ENCODE results near the gene PTGFRN.

- TF ChIP-seq, protein P1, sequence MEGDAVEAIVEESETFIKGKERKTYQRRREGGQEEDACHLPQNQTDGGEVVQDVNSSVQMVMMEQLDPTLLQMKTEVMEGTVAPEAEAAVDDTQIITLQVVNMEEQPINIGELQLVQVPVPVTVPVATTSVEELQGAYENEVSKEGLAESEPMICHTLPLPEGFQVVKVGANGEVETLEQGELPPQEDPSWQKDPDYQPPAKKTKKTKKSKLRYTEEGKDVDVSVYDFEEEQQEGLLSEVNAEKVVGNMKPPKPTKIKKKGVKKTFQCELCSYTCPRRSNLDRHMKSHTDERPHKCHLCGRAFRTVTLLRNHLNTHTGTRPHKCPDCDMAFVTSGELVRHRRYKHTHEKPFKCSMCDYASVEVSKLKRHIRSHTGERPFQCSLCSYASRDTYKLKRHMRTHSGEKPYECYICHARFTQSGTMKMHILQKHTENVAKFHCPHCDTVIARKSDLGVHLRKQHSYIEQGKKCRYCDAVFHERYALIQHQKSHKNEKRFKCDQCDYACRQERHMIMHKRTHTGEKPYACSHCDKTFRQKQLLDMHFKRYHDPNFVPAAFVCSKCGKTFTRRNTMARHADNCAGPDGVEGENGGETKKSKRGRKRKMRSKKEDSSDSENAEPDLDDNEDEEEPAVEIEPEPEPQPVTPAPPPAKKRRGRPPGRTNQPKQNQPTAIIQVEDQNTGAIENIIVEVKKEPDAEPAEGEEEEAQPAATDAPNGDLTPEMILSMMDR (conservative IDR thresholded peaks at IDR 0.05; ENCODE audit: low read length), result no peak
- no peak for TF ChIP-seq EZH2phosphoT487 (IDR thresholded peaks at IDR 0.05; ENCODE audit: borderline replicate concordance, low read depth, low read length)
Measured at GRCh38 chr1:116908266-116908665, 1.4 kb upstream of the PTGFRN start.
